Measurements from ENCODE around the gene GPC6.
"Not testable (repeated sequence)": the region's sequence is repeated elsewhere in the genome, so short reads cannot be mapped to it uniquely, and the experiment has no call there.

GRCh38 chr13:93206778-93207392, 19.7 kb upstream of the GPC6 start:
- TF ChIP-seq CEBPB (IDR thresholded peaks at IDR 0.05; ENCODE audit: low read depth); ZFX (IDR thresholded peaks at IDR 0.05); EZH2phosphoT487 (IDR thresholded peaks at IDR 0.05; ENCODE audit: borderline replicate concordance); SP1 (IDR thresholded peaks at IDR 0.05; ENCODE audit: low read depth); POLR2AphosphoS5 (IDR thresholded peaks at IDR 0.05; ENCODE audit: low read depth, low read length); ATF3 (IDR thresholded peaks at IDR 0.05); ZNF274 (IDR thresholded peaks at IDR 0.05; ENCODE audit: low read depth, low read length); EZH2 (IDR thresholded peaks at IDR 0.05); REST (IDR thresholded peaks at IDR 0.05; ENCODE audit: low read depth): not testable (repeated sequence)
- TF ChIP-seq, protein P1, sequence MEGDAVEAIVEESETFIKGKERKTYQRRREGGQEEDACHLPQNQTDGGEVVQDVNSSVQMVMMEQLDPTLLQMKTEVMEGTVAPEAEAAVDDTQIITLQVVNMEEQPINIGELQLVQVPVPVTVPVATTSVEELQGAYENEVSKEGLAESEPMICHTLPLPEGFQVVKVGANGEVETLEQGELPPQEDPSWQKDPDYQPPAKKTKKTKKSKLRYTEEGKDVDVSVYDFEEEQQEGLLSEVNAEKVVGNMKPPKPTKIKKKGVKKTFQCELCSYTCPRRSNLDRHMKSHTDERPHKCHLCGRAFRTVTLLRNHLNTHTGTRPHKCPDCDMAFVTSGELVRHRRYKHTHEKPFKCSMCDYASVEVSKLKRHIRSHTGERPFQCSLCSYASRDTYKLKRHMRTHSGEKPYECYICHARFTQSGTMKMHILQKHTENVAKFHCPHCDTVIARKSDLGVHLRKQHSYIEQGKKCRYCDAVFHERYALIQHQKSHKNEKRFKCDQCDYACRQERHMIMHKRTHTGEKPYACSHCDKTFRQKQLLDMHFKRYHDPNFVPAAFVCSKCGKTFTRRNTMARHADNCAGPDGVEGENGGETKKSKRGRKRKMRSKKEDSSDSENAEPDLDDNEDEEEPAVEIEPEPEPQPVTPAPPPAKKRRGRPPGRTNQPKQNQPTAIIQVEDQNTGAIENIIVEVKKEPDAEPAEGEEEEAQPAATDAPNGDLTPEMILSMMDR (IDR thresholded peaks at IDR 0.05 in 2 of 3, conservative IDR thresholded peaks at IDR 0.05 in 1 of 3; ENCODE audit: borderline replicate concordance in 1 of 3, insufficient read depth in 1 of 3, low read depth in 2 of 3, low read length in 2 of 3), result not testable (repeated sequence)
- TF ChIP-seq, protein P2, sequence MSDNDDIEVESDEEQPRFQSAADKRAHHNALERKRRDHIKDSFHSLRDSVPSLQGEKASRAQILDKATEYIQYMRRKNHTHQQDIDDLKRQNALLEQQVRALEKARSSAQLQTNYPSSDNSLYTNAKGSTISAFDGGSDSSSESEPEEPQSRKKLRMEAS (IDR thresholded peaks at IDR 0.05), result not testable (repeated sequence)
